COLO668 (cell line): Measurements from ENCODE around the gene ERG.

Experiments
- DNase-seq: peaks from one replicate; lab custom pipeline; 2025; ENCODE audit not compliant: unreplicated experiment; lab: John Stamatoyannopoulos, UW

Gene ERG

GRCh38 chr21:38438462-38438893 lies 59.8 kb downstream of the ERG start:
- DNase-seq = no peak

GRCh38 chr21:38436341-38436740 lies 61.9 kb downstream of the ERG start:
- DNase-seq = no peak

GRCh38 chr21:38434913-38435533 lies 63.3 kb downstream of the ERG start:
- no peak for DNase-seq

- no peak for DNase-seq
Observed at GRCh38 chr21:38433471-38433870, 64.8 kb downstream of the ERG start.

- DNase-seq = no peak
Observed at GRCh38 chr21:38430401-38430984, 67.8 kb downstream of the ERG start.

- no peak for DNase-seq
Observed at GRCh38 chr21:38429011-38429410, 69.3 kb downstream of the ERG start.

GRCh38 chr21:38428211-38428610 lies 70.1 kb downstream of the ERG start:
- no peak for DNase-seq

GRCh38 chr21:38424305-38425019 lies 73.8 kb downstream of the ERG start:
- DNase-seq = no peak

GRCh38 chr21:38422082-38422481 lies 76.2 kb downstream of the ERG start:
- DNase-seq = no peak

GRCh38 chr21:38420140-38420539 lies 78.1 kb downstream of the ERG start:
- no peak for DNase-seq

GRCh38 chr21:38417726-38418125 lies 80.6 kb downstream of the ERG start:
- DNase-seq = no peak

GRCh38 chr21:38416791-38417190 lies 81.5 kb downstream of the ERG start:
- no peak for DNase-seq

GRCh38 chr21:38413958-38414548 lies 84.2 kb downstream of the ERG start:
- no peak for DNase-seq

- DNase-seq = no peak
Observed at GRCh38 chr21:38410466-38410865, 87.8 kb downstream of the ERG start.

- no peak for DNase-seq
Observed at GRCh38 chr21:38409907-38410306, 88.4 kb downstream of the ERG start.

- DNase-seq = no peak
Observed at GRCh38 chr21:38404177-38404576, 94.1 kb downstream of the ERG start.

GRCh38 chr21:38402795-38403194 lies 95.5 kb downstream of the ERG start:
- no peak for DNase-seq

- DNase-seq = no peak
Observed at GRCh38 chr21:38402291-38402690, 96.0 kb downstream of the ERG start.

- DNase-seq = no peak
Observed at GRCh38 chr21:38401191-38401926, 96.9 kb downstream of the ERG start.

GRCh38 chr21:38400195-38400919 lies 97.9 kb downstream of the ERG start:
- DNase-seq = no peak

GRCh38 chr21:38399103-38399502 lies 99.2 kb downstream of the ERG start:
- no peak for DNase-seq
